HG02981 (cell line): ENCODE results near the gene TRMT1.

Experiments used
- ATAC-seq: cut with Tn5 transposase; IDR thresholded peaks from one replicate; pipeline ENCODE4 v1.9.1; 2021; ENCODE audit warnings: mild to moderate bottlenecking, moderate library complexity; ENCODE audit not compliant: unreplicated experiment

TRMT1 gene

DNA sequence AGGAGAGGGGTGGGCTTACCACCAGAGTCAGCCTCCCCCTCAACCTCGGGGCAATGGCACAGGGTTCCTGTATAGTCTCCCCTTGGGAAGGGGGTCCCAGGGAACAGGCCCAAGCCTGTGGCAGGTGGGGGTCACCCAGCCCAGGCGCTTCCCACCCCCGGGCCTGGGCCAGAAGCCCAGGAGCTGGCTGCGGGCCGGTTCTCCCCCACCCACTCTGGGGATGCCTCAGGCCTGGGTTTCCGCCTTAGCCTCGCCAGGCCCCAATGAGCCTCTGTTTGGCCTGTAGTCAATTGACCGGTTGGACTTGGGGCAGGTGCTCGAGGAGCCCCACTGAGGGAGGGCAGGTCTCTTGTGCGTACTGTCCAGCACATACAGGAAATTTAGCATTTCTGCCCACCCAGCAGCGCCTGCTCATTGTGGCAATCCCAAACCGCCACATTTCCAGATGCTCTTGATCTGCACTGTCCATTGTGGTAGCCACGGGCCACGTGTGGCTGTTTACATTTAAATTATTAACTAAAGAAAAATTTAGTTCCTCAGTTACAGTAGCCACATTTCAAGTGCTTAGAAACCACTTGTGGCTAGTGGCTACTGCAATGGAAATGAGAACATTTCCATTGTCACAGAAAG is 23.8 kb downstream of the TRMT1 start:
- ATAC-seq, result no peak

DNA sequence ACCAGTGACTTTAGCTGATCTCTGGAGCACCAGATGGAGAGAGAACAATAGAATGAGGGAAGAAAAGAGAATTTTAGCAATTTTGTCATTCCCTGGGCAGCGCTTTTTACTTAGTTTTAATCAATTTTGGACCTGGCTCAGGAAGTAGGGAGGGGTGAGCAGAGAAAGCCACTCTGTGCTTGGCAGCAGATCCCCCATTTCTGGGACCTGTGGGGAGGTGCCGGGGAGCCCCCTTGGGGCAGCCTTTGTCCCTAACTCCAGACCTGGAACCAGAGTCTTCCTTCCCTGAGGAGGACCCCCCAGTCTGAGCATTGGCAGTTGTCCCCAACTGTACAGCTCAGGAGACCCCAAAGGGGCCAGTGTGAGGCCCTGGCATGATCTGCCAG is 24.4 kb downstream of the TRMT1 start:
- ATAC-seq, result no peak

DNA sequence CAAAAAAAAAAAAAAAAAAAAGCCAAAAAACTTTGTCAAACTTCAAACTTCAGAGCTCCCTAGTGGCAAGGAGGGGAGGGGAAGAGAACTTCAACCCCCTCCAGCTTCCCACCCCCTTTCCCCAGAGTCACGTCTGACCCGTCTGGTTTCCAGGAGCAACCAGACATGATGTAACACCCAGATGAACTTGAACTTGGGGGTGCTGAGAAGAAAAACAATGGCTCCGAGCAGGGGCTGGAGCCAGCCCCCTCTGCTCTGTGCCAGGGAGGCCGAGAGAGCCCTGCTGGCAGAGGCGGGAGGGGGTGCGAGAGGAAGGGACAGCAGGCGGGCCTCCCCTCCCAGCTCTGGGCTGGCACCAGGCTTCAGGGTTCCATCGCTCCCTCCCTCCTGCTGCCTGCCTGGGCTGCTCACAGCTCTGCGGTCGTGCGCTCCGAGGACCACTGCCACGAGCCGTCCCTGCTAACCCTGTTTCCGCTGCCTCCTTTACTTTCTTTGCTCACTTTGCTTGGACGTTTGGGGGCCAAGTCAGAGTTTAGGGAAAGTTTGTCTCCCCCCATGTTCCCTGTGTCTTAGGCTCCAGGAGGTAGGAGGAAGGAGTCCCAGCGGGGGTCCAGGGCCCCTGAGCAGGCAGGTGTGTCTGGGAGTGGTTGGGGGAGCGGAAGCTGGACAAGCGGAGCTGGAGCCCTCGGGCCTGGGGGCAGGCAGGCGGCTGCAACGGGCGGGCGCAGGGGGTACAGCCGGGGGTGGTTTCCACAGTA is 25.0 kb downstream of the TRMT1 start:
- no peak for ATAC-seq

DNA sequence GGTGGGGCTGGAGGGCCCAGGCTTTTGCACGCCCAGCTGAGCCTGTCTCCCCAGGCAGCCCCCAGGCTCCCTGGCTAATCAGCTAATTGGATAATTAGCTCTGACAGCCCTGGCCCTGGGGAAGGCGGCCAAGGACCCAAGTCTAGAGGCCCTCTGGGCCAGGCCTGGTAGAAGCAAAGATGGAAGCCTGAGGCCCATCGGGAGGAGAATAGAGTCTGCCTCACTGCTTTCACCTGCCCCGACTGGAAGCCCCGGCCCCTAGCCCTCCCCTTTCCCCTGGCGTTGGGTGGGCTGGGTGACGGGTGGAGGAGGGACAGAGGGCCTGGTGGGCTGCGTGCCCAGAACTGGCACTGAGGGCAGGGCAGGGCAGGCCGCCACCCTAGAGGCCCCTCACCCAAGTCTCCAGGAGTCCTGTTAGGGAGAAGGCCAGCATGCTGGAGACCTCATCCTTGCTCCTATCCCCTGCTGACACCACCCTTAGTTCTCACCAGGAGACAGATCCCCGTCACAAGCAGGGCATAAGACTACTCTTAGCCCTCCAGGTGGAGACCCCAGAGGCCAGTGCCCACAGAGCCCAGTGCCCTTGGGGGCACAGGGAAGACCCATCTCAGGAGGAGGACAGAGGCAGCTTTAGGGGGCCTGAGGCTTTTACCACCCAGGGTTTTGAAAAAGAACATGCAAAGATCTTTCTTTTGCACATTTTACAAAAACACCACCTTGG is 25.9 kb downstream of the TRMT1 start:
- no peak for ATAC-seq

DNA sequence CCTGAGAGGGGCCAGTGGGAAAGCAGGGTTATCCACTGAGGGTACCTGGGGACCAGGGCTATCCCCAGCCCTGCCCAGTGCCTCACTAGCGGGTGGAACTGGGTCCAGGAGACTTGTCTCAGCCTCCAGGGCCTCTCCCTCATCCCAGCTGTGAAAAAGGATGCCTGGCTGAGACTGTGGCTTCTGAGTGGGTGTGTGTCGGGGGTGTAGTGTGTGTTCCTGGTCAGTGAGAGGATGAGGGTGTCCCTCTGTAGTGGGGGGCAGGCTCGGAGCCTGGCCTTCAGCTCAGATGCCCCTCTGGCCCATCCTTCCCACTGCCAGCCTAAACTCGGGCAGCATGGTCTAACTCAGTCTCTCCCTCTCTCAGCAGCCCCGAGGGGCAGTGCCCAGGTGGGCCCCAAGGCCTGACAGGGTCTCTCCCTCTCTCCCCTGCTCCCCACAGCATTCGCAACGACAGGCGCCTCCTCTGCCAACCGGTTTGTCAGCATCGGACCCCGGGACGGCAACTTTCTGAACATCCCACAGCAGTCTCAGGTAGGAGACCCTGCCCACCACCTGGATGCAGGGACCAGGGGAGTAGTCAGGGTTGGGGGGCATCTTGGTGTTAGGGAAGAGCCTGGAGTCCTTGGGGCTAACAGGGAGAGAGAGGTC is 26.6 kb downstream of the TRMT1 start:
- no peak for ATAC-seq

DNA sequence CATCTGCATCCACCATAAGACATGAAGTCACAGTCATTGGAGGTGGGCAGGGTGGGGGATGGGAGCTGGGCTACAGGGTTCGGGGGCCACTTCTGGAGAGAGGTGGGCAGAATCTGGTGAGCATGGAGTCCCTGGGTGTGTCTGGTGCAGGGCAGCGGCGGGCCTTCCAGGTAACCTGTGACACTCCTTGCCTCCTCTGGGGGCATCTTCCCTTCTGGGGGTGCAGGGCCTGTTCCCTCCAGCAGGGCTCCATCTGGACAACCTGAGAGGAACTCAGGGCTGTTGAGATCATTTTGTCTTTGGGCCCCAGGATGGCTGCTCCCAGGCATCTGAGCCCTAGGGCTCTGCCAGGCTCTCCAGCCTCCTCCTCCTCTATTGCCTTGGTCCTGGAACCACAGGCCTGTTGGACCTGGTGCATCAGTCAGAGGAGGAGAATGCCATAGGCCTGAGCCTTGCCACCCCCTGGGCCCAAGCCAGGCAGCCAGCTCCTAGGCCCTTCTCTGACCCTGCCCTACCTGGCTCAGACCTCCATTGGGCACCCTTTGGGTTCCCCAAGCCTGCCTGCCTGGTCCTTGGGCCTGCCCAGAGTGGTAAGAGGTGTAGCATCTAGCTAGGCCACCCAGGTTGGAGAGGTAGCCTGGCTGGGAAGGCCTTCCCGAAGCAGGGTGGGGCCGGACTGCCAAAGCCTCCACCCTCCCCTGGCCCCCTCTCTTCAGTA is 27.2 kb downstream of the TRMT1 start:
- ATAC-seq, result no peak

DNA sequence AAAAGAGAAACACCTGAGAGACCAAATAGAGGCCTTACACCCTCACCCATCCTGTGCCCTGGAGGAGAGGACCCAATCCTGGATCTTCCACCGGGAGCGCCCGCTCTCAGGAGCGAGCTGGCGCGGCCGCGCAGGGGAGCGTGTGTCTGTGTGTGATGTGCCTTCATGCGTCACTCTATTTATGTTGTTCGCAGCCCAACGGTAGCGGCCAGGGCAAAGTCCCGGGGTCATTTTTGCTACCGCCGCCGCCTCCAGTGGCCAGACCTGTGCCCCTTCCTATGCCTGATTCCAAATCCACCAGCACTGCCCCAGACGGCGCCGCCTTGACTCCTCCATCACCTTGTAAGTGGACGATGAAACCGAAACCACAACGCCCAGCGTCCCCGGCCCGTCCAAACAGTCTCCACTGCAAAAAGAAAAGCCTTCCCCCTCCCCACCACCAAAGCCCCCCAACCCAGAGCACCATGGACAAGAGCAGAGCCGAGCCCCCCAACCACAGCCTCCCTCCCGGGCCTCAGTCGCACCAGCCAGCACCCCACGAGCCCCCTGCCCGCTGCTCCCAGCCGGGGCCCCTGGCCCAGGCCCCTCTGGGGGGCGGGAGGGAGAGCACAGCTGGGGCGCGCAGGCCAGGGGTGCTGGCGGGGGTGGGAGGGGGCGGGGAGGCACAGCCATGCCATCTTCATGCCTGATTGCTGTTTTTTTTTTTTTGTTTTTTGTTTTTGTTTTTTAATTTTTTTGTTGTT is 28.6 kb downstream of the TRMT1 start:
- ATAC-seq, result no peak

DNA sequence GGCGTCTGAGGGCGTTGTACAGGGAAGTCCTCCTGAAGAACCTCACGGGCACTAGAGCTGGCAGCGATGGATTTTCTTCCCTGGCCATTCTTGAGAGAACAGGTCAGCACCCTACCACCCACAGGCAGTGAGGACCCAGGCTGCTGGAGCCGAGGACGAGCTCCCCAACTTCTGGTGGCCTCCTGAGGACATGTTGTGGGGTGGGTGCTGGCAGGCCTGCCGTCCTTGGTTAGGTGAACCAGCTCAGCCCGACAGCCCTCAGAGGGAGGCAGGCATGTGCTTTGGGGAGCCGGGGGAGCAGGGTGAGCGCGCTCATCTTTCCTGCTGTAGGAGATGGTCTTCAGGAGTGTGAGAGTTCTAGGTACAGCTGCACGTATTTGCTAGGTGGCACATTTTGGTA is 29.2 kb downstream of the TRMT1 start:
- ATAC-seq, result no peak

DNA sequence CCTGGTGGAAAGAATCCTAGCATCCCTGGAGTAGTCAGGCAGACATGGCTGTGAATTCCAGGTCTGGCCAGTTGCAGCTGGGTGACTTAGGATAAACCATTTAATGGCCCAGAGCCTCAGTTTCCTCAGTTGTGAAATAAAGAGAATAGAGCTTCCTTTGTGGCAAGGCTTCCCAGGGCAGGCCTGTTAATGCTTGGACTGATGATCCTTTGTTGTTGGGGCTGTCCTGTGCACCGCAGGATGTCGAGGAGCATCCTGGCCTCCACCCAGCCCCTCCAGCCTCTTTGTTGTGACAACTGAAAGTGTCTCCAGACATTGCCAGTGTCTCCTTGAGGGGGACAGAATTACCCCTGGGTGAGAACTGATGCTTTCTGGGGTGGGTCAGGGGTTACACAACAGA is 30.2 kb downstream of the TRMT1 start:
- ATAC-seq, result no peak

DNA sequence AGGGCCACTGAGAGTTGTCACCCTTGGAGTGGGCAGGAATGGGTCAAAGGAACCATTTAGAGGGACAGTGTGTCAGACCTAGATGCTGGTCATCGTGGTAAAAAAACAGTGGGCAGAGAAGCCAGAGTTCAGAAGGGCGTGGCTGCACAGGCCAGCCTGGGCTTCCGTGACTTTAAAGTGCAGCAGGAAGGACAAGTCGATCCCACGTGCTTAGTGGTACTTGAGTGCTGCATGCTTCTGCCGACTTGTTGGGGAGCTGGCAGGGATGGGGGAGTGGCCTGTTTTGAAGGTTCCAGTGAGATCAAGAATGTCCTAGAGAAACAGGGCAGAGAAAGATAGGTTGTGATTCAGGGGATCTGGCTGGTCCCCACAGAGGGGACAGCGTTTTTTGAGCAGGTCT is 30.9 kb downstream of the TRMT1 start:
- no peak for ATAC-seq

DNA sequence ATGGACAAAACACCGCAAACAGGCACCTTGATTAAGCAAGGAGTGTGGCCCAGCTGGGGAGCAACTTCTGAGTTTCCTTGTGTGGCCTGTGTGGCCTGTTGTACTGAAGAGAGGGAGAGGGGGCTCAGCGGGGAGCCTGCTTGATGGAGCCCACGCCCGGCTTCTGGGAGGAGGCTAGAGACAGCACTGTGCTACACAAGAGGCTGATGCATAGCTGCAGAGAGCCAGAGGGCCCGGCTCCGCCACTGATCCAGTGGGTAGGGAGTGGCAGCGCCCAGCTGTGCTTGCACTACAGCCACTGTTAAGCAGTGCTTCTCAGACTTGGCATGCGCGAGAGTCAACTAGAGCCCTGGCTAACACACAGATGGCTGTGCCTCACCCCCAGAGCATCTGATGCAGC is 32.9 kb downstream of the TRMT1 start:
- ATAC-seq, result no peak

DNA sequence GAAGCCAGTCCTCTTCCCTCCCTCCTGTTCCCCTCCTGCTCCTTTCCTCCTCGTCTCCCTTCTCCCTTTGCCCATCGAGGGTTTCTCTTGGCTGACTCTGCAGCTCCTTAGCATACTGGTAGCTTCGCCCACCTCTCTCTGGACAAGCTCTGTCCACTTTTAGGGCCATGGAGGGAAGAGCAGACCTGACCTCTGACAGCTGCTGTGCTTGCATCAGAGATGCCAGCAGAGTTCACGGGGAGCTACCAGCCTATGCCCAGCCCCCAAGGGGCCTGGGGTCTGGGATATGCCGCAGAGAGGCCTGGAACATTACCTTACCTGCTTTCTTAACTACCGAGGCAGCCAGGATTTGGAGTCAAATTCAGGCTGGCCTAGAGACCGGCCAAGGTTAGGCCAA is 33.5 kb downstream of the TRMT1 start:
- no peak for ATAC-seq

DNA sequence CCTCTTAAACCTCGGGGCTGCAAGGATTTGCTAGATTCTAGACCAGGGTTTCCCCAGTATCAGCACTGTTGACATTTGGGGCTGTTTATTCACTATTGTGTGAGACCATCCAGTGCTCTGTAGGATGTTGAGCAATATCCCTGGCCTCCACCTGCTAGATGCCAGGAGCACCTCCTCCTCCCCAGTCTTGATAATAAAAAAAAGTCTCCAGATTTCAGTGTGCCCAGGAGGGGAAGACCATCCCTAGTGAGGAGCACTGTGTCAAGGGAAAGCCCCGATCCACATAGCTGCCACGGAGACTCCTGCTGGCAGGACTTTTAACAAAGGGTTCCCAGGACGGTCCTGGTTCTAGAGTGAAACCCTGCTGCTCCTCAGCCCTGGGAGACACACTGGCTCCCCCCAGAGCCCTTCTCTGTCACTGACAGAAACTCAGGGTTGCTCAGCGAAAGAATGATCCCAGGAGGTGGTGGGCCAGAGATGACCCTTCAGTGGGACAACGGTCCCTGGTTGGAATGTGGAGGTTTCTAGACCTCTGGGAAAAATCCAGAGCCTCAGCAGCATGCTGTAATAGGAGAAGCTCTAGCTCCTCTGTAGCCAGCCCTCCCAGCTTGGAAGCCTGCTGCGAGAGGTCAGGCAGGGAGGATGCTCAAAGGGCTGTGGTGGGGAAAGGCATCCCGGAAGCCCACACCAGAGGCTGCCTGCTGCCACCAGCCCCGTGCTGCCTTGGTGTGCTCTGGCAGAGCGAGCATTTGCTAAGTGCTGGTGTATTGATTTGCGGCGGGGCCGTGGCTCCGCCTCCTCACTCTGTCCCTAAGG is 34.1 kb downstream of the TRMT1 start:
- no peak for ATAC-seq

DNA sequence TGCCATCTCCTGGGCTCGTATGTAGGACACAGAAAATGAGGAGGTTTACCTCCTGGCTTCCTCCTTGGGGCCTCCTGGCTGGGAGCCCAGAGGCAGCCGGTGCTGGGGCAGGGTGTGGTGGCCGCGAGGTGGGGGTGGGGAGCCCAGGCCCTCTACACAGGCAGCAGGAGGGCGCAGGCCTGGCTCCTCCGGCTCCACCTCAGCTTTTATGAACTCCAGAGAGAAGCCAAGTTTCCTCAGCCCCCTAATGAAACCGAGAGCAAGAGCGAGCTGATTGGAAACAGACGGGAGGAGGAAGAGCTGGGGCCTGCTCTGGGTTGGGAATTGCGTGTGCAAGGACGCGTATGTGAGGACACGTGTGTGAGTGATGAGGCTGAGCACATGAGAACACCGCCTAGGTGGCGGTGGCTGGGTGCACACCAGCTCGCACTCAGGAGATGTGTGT is 37.0 kb downstream of the TRMT1 start:
- ATAC-seq, result no peak

DNA sequence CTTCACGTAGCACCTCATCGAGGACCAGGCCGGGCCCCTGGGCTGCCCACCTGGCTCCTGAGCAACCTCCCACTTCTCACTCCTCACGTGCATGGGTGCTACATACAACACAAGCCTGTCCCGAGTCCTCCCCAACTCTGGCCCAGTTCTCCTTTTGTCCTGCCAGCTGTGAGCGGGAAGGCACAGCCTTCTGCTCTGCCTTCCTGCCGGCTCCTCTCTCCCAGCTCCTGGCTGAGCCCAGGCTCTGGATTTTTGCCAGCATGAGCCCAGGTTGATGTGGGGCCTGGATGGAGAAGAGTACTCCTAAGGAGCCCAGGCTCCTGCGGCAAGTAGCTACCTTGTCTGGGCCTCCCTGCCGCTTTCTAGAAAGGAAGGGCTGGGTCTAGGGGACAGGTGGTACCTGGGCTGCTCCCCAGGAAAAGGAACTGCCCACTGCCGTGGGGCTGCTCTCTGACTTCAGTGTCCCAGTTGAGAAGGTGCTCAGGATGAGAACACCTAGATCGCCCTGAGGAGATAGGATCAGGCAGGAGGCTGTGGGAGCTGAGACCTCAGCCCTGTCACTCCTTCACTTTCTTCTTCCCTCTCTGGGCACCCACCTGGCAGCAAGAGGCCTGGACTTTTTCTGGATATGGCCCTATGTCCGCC is 37.5 kb downstream of the TRMT1 start:
- ATAC-seq, result no peak

DNA sequence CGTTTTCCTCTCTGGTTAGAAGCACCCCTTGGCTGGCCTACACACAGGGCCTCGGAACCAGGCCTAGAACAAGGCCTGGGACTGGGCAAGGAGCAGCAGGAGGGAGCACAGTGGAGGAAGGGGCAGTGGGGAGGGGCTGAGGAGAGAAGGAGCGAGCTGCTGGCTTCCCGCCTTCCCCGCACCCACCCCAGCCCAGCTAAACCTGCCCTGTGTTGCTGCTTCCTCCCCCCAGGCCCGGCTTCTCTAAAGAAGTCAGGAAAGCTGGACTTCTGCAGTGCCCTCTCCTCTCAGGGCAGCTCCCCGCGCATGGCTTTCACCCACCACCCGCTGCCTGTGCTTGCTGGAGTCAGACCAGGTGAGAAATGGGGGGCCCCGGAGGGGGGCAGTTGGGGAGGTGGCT is 38.2 kb downstream of the TRMT1 start:
- no peak for ATAC-seq

DNA sequence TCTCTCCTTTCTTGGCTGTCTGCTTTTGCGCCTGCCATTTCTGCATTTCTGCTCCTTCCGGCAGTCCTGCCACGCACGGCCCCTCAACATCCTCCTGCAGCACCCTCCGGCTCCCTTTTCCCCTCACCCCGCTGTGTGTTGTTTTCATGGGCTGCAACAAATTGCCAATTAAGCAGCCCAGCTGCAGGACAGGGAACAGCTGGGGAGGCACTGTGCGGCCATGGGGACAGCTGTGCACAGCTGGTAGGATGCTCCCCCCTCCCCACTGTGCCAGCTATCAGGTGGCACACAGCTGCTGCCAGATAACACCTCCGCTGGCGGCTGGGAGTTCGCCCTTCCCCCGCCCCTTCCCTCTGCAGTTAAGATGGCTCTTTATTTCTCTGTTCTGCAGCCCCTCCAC is 39.3 kb downstream of the TRMT1 start:
- ATAC-seq, result no peak

DNA sequence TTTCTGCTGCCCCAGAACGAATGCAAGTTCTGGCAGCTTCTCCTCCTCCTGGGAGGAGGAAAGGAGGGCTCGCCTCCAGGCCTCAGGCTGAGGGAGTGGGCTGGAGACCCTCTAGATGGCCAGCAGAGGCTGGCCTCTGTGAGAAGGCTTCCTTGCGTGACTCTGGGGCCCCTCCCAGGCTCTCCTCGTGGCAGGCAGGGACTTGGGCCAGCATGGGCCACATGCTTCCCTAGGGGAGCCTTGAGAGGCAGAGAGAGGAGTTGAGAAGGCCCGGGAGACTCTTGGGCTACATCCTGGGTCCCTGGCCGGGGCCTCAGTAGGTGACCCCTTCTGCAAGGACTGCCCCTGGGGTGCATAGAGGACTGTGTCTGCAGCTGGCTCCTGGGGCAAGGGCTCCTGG is 39.8 kb downstream of the TRMT1 start:
- ATAC-seq, result no peak

DNA sequence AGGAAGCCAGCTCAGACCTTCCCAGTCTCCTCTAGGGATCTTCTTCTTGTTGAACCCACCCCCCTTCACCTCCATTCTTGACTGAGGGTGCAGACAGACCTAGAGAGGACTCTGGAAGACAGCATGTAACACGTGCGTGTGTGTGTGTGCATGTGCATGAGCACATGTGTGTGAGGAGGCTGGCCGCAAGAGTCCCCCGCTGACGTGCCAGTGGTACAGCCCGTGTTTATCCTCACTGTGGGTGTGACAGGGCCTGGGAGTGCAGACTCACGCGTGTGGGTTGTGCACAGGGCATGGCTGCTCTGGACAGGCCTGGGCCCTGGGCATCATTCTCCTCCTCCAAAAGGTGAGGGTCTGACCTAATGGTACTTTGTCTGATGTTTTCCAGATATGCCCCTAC is 40.2 kb downstream of the TRMT1 start:
- ATAC-seq, result no peak
